ENCODE results near the gene SOX4. TPM values are rescaled to one million over a fixed set of nuclear protein-coding genes. Genes with fewer than 3 reads are reported as not detected.

The SOX4 gene
- total RNA-seq, 4 donors from 2014 or later = 10.9 to 16.7 (median 15.8) TPM

- Histone ChIP-seq H3K27ac (no peak overlapping the region), H3K4me1 (peaks cover 21% of the 10 kb centered on the region), H3K27me3 (no peaks in the 10 kb centered on the region), H3K36me3 (no peaks in the 10 kb centered on the region), H3K9me3 (no peaks in the 10 kb centered on the region), H3K4me3 (peak overlapping the region; percentile 67)
- TF ChIP-seq CTCF (IDR thresholded peaks at IDR 0.05) (no peak), POLR2AphosphoS5 (IDR thresholded peaks at IDR 0.05) (no peak), POLR2A (IDR thresholded peaks at IDR 0.05) (no peak), EP300 (IDR thresholded peaks at IDR 0.05) (no peak)
- no peak for DNase-seq (ENCODE audit: low spot score in 2 of 2)
- WGBS = 0% methylated on average over 1 of the region's 1 CpG
Observed at GRCh38 chr6:21592953-21593352, 598 bp upstream of the SOX4 start.

GRCh38 chr6:21593927-21594415, 420 bp downstream of the SOX4 start:
- TF ChIP-seq POLR2AphosphoS5 (IDR thresholded peaks at IDR 0.05) (no peak), EP300 (IDR thresholded peaks at IDR 0.05) (no peak), CTCF (IDR thresholded peaks at IDR 0.05) (no peak), POLR2A (IDR thresholded peaks at IDR 0.05) (no peak)
- peak overlapping the region; percentile 93 for H3K27ac ChIP-seq
- H3K9me3 ChIP-seq = no peaks in the 10 kb centered on the region
- DNase-seq (ENCODE audit: low spot score in 2 of 2) = no peak
- no peaks in the 10 kb centered on the region for H3K27me3 ChIP-seq
- H3K4me3 ChIP-seq = peak overlapping the region; percentile 67
- WGBS = 2% methylated on average over 19 of the region's 19 CpGs
- no peaks in the 10 kb centered on the region for H3K36me3 ChIP-seq
- peaks cover 29% of the 10 kb centered on the region for H3K4me1 ChIP-seq

- Histone ChIP-seq H3K27me3 (no peaks in the 10 kb centered on the region), H3K36me3 (no peaks in the 10 kb centered on the region), H3K4me3 (peak overlapping the region; percentile 67), H3K9me3 (no peaks in the 10 kb centered on the region), H3K4me1 (peaks cover 26% of the 10 kb centered on the region), H3K27ac (peak overlapping the region; percentile 93)
- peak; percentile 68 to 86 for DNase-seq (ENCODE audit: low spot score in 2 of 2)
- WGBS = under 1% methylated on average over 49 of the region's 112 CpGs
- TF ChIP-seq EP300 (IDR thresholded peaks at IDR 0.05) = no peak
- no peak for TF ChIP-seq POLR2A (IDR thresholded peaks at IDR 0.05)
- no peak for TF ChIP-seq POLR2AphosphoS5 (IDR thresholded peaks at IDR 0.05)
- TF ChIP-seq CTCF (IDR thresholded peaks at IDR 0.05) = no peak
Observed at GRCh38 chr6:21594416-21595281, 1.1 kb downstream of the SOX4 start.

GRCh38 chr6:21595285-21596144, 2.0 kb downstream of the SOX4 start:
- peak in 1 of 2 donors; percentile 17 for TF ChIP-seq CTCF (IDR thresholded peaks at IDR 0.05)
- TF ChIP-seq EP300 (IDR thresholded peaks at IDR 0.05) = no peak
- no peak for TF ChIP-seq POLR2AphosphoS5 (IDR thresholded peaks at IDR 0.05)
- TF ChIP-seq POLR2A (IDR thresholded peaks at IDR 0.05) = no peak
- WGBS = 0% methylated on average over 38 of the region's 108 CpGs
- peak in 1 of 2 donors; percentile 63 for DNase-seq (ENCODE audit: low spot score in 2 of 2)
- H3K27me3 ChIP-seq = no peaks in the 10 kb centered on the region
- H3K27ac ChIP-seq = peak overlapping the region; percentile 93
- H3K4me1 ChIP-seq = peaks cover 20% of the 10 kb centered on the region
- peak overlapping the region; percentile 67 for H3K4me3 ChIP-seq
- H3K9me3 ChIP-seq = no peaks in the 10 kb centered on the region
- no peaks in the 10 kb centered on the region for H3K36me3 ChIP-seq
